Skeletal muscle tissue (tissue), 4 donors: ENCODE data around the gene ROGDI. TPM values are rescaled to one million over a fixed set of nuclear protein-coding genes. Genes with fewer than 3 reads are reported as not detected.

ENCODE experiments used
- H3K27ac ChIP-seq: one replicate; pipeline ENCODE4 v1.7.0; 2013; ENCODE audit warnings: mild to moderate bottlenecking, low read depth, low read length, inconsistent platforms
- H3K27me3 ChIP-seq, 3 donors: one replicate each; pipeline ENCODE4 v1.7.0; 2013; ENCODE audit warnings: low read length in 3 of 3; ENCODE audit not compliant: control insufficient read depth in 3 of 3, insufficient read depth in 3 of 3
- H3K36me3 ChIP-seq, 3 donors: one replicate each; pipeline ENCODE4 v1.7.0; 2013; ENCODE audit warnings: low read length in 3 of 3; ENCODE audit not compliant: control insufficient read depth in 3 of 3, insufficient read depth in 3 of 3
- H3K4me1 ChIP-seq, 3 donors: one replicate each; pipeline ENCODE4 v1.7.0; 2013; ENCODE audit warnings: low read length in 3 of 3, mild to moderate bottlenecking in 3 of 3; ENCODE audit not compliant: control insufficient read depth in 3 of 3, insufficient read depth in 3 of 3
- H3K4me3 ChIP-seq, 3 donors: one replicate each; pipeline ENCODE4 v1.7.0; 2013; ENCODE audit warnings: low read length in 3 of 3
- H3K9ac ChIP-seq, 3 donors: one replicate each; pipeline ENCODE4 v1.7.0; 2013; ENCODE audit warnings: low read length in 3 of 3, mild to moderate bottlenecking in 3 of 3, moderate library complexity in 2 of 3, low read depth in 1 of 3
- H3K9me3 ChIP-seq, 3 donors: one replicate each; pipeline ENCODE4 v1.7.0; 2013; ENCODE audit warnings: low read length in 3 of 3; ENCODE audit not compliant: control insufficient read depth in 3 of 3
- total RNA-seq: library from RNA; depleted of rRNA; stranded (reverse); fragments of >200 nt; gene quantifications from one replicate; pipeline ENCODE4 v1.2.3, GENCODE V29; 2014
- donor health status: Osteomylitis.

The ROGDI gene
- total RNA-seq, 1 donor from 2014 or later = 13.0 TPM

- Histone ChIP-seq H3K27me3 (no peaks in the 10 kb centered on the region), H3K27ac (no peak overlapping the region), H3K36me3 (peaks cover 59 to 74% (median 70%) of the 10 kb centered on the region in 3 donors), H3K4me3 (no peak overlapping the region), H3K9me3 (no peaks in the 10 kb centered on the region), H3K4me1 (no peaks in the 10 kb centered on the region), H3K9ac (no peak overlapping the region)
Measured at GRCh38 chr16:4755687-4756086, 46.7 kb downstream of the ROGDI start.

- Histone ChIP-seq H3K27me3 (no peaks in the 10 kb centered on the region), H3K4me3 (no peak overlapping the region), H3K9me3 (no peaks in the 10 kb centered on the region), H3K9ac (no peak overlapping the region), H3K36me3 (peaks cover 53 to 68% (median 67%) of the 10 kb centered on the region in 3 donors), H3K4me1 (no peaks in the 10 kb centered on the region), H3K27ac (no peak overlapping the region)
Measured at GRCh38 chr16:4754865-4755264, 47.6 kb downstream of the ROGDI start.

GRCh38 chr16:4753227-4753626 is 49.2 kb downstream of the ROGDI start:
- no peak overlapping the region for H3K27ac ChIP-seq
- no peaks in the 10 kb centered on the region for H3K4me1 ChIP-seq
- H3K27me3 ChIP-seq = no peaks in the 10 kb centered on the region
- H3K9ac ChIP-seq = no peak overlapping the region
- no peak overlapping the region for H3K4me3 ChIP-seq
- H3K36me3 ChIP-seq = peaks cover 44 to 55% (median 54%) of the 10 kb centered on the region in 3 donors
- H3K9me3 ChIP-seq = no peaks in the 10 kb centered on the region

- no peaks in the 10 kb centered on the region for H3K9me3 ChIP-seq
- no peaks in the 10 kb centered on the region for H3K4me1 ChIP-seq
- no peak overlapping the region for H3K27ac ChIP-seq
- no peak overlapping the region for H3K4me3 ChIP-seq
- H3K27me3 ChIP-seq = no peaks in the 10 kb centered on the region
- H3K9ac ChIP-seq = no peak overlapping the region
- peaks cover 41 to 53% (median 51%) of the 10 kb centered on the region in 3 donors for H3K36me3 ChIP-seq
Measured at GRCh38 chr16:4752351-4753100, 49.9 kb downstream of the ROGDI start.

- H3K36me3 ChIP-seq = peaks cover 38 to 50% (median 47%) of the 10 kb centered on the region in 3 donors
- H3K4me1 ChIP-seq = peaks cover 0 to 10% (median 4%) of the 10 kb centered on the region in 3 donors
- no peaks in the 10 kb centered on the region for H3K9me3 ChIP-seq
- H3K27ac ChIP-seq = no peak overlapping the region
- no peak overlapping the region for H3K4me3 ChIP-seq
- H3K9ac ChIP-seq = no peak overlapping the region
- no peaks in the 10 kb centered on the region for H3K27me3 ChIP-seq
Measured at GRCh38 chr16:4750896-4751295, 51.5 kb downstream of the ROGDI start.

GRCh38 chr16:4749700-4750257 is 52.7 kb downstream of the ROGDI start:
- Histone ChIP-seq H3K9me3 (no peaks in the 10 kb centered on the region), H3K36me3 (peaks cover 33 to 42% (median 39%) of the 10 kb centered on the region in 3 donors), H3K4me3 (no peak overlapping the region), H3K9ac (no peak overlapping the region), H3K27me3 (no peaks in the 10 kb centered on the region), H3K4me1 (peaks cover 0 to 10% (median 4%) of the 10 kb centered on the region in 3 donors), H3K27ac (no peak overlapping the region)

GRCh38 chr16:4748682-4749411 is 53.6 kb downstream of the ROGDI start:
- Histone ChIP-seq H3K36me3 (peaks cover 28 to 38% (median 34%) of the 10 kb centered on the region in 3 donors), H3K4me1 (peaks cover 0 to 10% (median 4%) of the 10 kb centered on the region in 3 donors), H3K27me3 (no peaks in the 10 kb centered on the region), H3K9ac (no peak overlapping the region), H3K4me3 (no peak overlapping the region), H3K9me3 (no peaks in the 10 kb centered on the region), H3K27ac (no peak overlapping the region)

- H3K4me1 ChIP-seq = peaks cover 4 to 15% (median 5%) of the 10 kb centered on the region in 3 donors
- no peak overlapping the region for H3K4me3 ChIP-seq
- H3K27ac ChIP-seq = no peak overlapping the region
- no peaks in the 10 kb centered on the region for H3K9me3 ChIP-seq
- peaks cover 0 to 5% (median 0%) of the 10 kb centered on the region in 3 donors for H3K27me3 ChIP-seq
- peaks cover 23 to 31% (median 26%) of the 10 kb centered on the region in 3 donors for H3K36me3 ChIP-seq
- no peak overlapping the region for H3K9ac ChIP-seq
Measured at GRCh38 chr16:4747906-4748681, 54.3 kb downstream of the ROGDI start.

GRCh38 chr16:4746991-4747574 is 55.4 kb downstream of the ROGDI start:
- Histone ChIP-seq H3K9ac (peak overlapping the region in 2 of 3 donors; percentile 4 to 28), H3K4me3 (no peak overlapping the region), H3K36me3 (peaks cover 14 to 21% (median 16%) of the 10 kb centered on the region in 3 donors), H3K27me3 (peaks cover 0 to 10% (median 3%) of the 10 kb centered on the region in 3 donors), H3K9me3 (no peaks in the 10 kb centered on the region), H3K27ac (no peak overlapping the region), H3K4me1 (peaks cover 4 to 18% (median 5%) of the 10 kb centered on the region in 3 donors)
